CD14-positive monocyte (primary cell): ENCODE results near the gene C4orf54. TPM values are rescaled to one million over a fixed set of nuclear protein-coding genes. Genes with fewer than 3 reads are reported as not detected.

Experiments used
- DNase-seq, 3 donors: peaks; one replicate each; pipeline ENCODE4 v3.0.0-alpha.2; 2011 to 2022
- H2AFZ ChIP-seq: 2 replicates; pipeline ENCODE4 v1.6.0; 2012; ENCODE audit warnings: mild to moderate bottlenecking, low read depth, low read length, inconsistent platforms; ENCODE audit not compliant: insufficient read depth, poor library complexity, severe bottlenecking
- H3K27ac ChIP-seq, 2 donors: 1 replicate in 1 of 2; 2 replicates in 1 of 2; pipeline ENCODE4 v1.5.1; 2012 to 2013; ENCODE audit warnings: low read length in 2 of 2, control low read depth in 1 of 2, inconsistent platforms in 1 of 2, low read depth in 1 of 2, mild to moderate bottlenecking in 1 of 2
- H3K27me3 ChIP-seq, 2 donors: one replicate each; pipeline versions ENCODE4 v1.6.0 to v1.6.1; 2011 to 2013; ENCODE audit warnings: low read length in 2 of 2; ENCODE audit not compliant: control insufficient read depth in 2 of 2, insufficient read depth in 2 of 2
- H3K36me3 ChIP-seq, 2 donors: replicated peaks in 1 of 2; 1 replicate in 1 of 2; 2 replicates in 1 of 2; pipeline versions ENCODE4 v1.5.1 to v1.6.1; 2012 to 2013; ENCODE audit warnings: low read length in 2 of 2, control low read depth in 1 of 2, inconsistent platforms in 1 of 2, mild to moderate bottlenecking in 1 of 2; ENCODE audit not compliant: insufficient read depth in 2 of 2, control insufficient read depth in 1 of 2
- H3K4me1 ChIP-seq, 2 donors: 1 replicate in 1 of 2; 2 replicates in 1 of 2; pipeline versions ENCODE4 v1.5.1 to v1.6.1; 2012 to 2013; ENCODE audit warnings: low read length in 2 of 2, control low read depth in 1 of 2, inconsistent platforms in 1 of 2, mild to moderate bottlenecking in 1 of 2, moderate library complexity in 1 of 2; ENCODE audit not compliant: insufficient read depth in 2 of 2, control insufficient read depth in 1 of 2
- H3K4me2 ChIP-seq: replicated peaks from 2 replicates; pipeline ENCODE3; 2012; ENCODE audit warnings: low read length, moderate library complexity, mild to moderate bottlenecking; ENCODE audit not compliant: poor library complexity, severe bottlenecking; ENCODE audit errors: extremely low read depth
- H3K4me3 ChIP-seq, 3 experiments: fragments of 200-600 bp in 1 of 3; sonication (generic) in 1 of 3; replicated peaks in 1 of 3; 1 replicate in 2 of 3; 2 replicates in 1 of 3; pipeline ENCODE4 v1.5.1; 2011 to 2013; ENCODE audit warnings: low read length in 3 of 3, mild to moderate bottlenecking in 3 of 3, control low read depth in 2 of 3, low read depth in 2 of 3, inconsistent platforms in 1 of 3, moderate library complexity in 1 of 3
- H3K79me2 ChIP-seq: 2 replicates; pipeline ENCODE4 v1.6.0; 2012; ENCODE audit warnings: mild to moderate bottlenecking, control low read depth, inconsistent platforms, low read length, moderate library complexity; ENCODE audit not compliant: insufficient read depth
- H3K9ac ChIP-seq: 2 replicates; pipeline ENCODE4 v1.6.0; 2017; ENCODE audit warnings: low read length, mild to moderate bottlenecking; ENCODE audit not compliant: insufficient read depth, poor library complexity, severe bottlenecking
- H3K9me3 ChIP-seq, 2 donors: replicated peaks in 1 of 2; 1 replicate in 1 of 2; 2 replicates in 1 of 2; pipeline versions ENCODE4 v1.5.1 to v1.6.1; 2012 to 2013; ENCODE audit warnings: low read length in 2 of 2, control low read depth in 1 of 2; ENCODE audit not compliant: control insufficient read depth in 1 of 2, insufficient read depth in 1 of 2
- H4K20me1 ChIP-seq: 2 replicates; pipeline ENCODE4 v1.6.0; 2012; ENCODE audit warnings: mild to moderate bottlenecking, low read length, control low read depth, moderate library complexity; ENCODE audit not compliant: insufficient read depth
- H3K27ac Mint-ChIP-seq, 7 donors: one replicate each; pipeline ENCODE4 v1.8.0; 2020; ENCODE audit warnings: mild to moderate bottlenecking in 7 of 7, mixed read lengths in 7 of 7, moderate library complexity in 6 of 7, inconsistent platforms in 2 of 7
- H3K27me3 Mint-ChIP-seq, 3 donors: one replicate each; pipeline ENCODE4 v1.8.0; 2021 to 2022; ENCODE audit warnings: low read depth in 3 of 3, mild to moderate bottlenecking in 3 of 3, mixed read lengths in 3 of 3, moderate library complexity in 3 of 3, inconsistent platforms in 1 of 3
- H3K36me3 Mint-ChIP-seq, 2 donors: one replicate each; pipeline ENCODE4 v1.8.0; 2020; ENCODE audit warnings: mixed read lengths in 2 of 2, inconsistent platforms in 1 of 2, mild to moderate bottlenecking in 1 of 2
- H3K4me1 Mint-ChIP-seq: one replicate; pipeline ENCODE4 v1.8.0; 2020; ENCODE audit warnings: mild to moderate bottlenecking, mixed read lengths
- H3K4me3 Mint-ChIP-seq, 2 donors: one replicate each; pipeline ENCODE4 v1.8.0; 2020; ENCODE audit warnings: mild to moderate bottlenecking in 2 of 2, mixed read lengths in 2 of 2, moderate library complexity in 1 of 2
- H3K9me3 Mint-ChIP-seq, 7 donors: one replicate each; pipeline ENCODE4 v1.8.0; 2020 to 2022; ENCODE audit warnings: mixed read lengths in 7 of 7, mild to moderate bottlenecking in 6 of 7, moderate library complexity in 6 of 7, inconsistent platforms in 2 of 7
- CTCF ChIP-seq: fragments of 200-600 bp; IDR thresholded peaks from one replicate; pipeline ENCODE4 v1.8.0; 2022; ENCODE audit warnings: antibody characterized with exemption, mild to moderate bottlenecking
- WGBS: methylation state at CpG from one replicate; pipeline ENCODE4 v1.1.5; 2013; ENCODE audit warnings: missing lambda C conversion rate; ENCODE audit not compliant: insufficient coverage; 5-methylcytosine and 5-hydroxymethylcytosine counted together
- intact Hi-C, 2 donors: fragments of 100-400 bp; cut with micrococcal nuclease; formaldehyde crosslinking; loops; one replicate each; pipeline versions ENCODE4 v1.15.0 to v1.15.1; 2023
- polyA plus RNA-seq, 3 donors: library from polyadenylated mRNA; depleted of rRNA in 1 of 3; unstranded in 2 of 3; stranded (reverse) in 1 of 3; fragments of 300-500 nt in 2 of 3; fragments of >200 nt in 1 of 3; fragmentation: Illumina TruSeq in 2 of 3; gene quantifications; 1 replicate in 2 of 3; 2 replicates in 1 of 3; pipeline ENCODE4 v1.2.3, GENCODE V29; 2012 to 2021

C4orf54 gene
- polyA plus RNA-seq, 3 donors = not detected

GRCh38 chr4:99625369-99625768, 32.3 kb downstream of the C4orf54 start:
- Histone ChIP-seq H3K9me3 (no peaks in the 10 kb centered on the region), H3K27me3 (no peaks in the 10 kb centered on the region), H3K4me2 (no peak overlapping the region), H3K9ac (no peak overlapping the region), H4K20me1 (no peaks in the 10 kb centered on the region), H3K79me2 (no peaks in the 10 kb centered on the region), H3K4me3 (no peak overlapping the region), H3K27ac (no peak overlapping the region), H2AFZ (no peak overlapping the region), H3K36me3 (no peaks in the 10 kb centered on the region), H3K4me1 (no peaks in the 10 kb centered on the region)
- WGBS = no CpG with 5 or more reads among the region's 5 CpGs
- Mint-ChIP-seq H3K27ac (no peak overlapping the region), H3K36me3 (no peaks in the 10 kb centered on the region), H3K4me3 (no peak overlapping the region), H3K9me3 (peaks cover 0 to 3% (median 0%) of the 10 kb centered on the region in 7 donors), H3K27me3 (peaks cover 0 to 1% (median 0%) of the 10 kb centered on the region in 3 donors), H3K4me1 (no peaks in the 10 kb centered on the region)
- no peak for TF ChIP-seq CTCF
- intact Hi-C loops = no loop called here
- no peak for DNase-seq

- no peaks in the 10 kb centered on the region for H3K36me3 Mint-ChIP-seq
- TF ChIP-seq CTCF = no peak
- WGBS = 80% methylated on average over 3 of the region's 4 CpGs
- no peaks in the 10 kb centered on the region for H3K27me3 ChIP-seq
- H3K9ac ChIP-seq = no peak overlapping the region
- no peak overlapping the region for H3K4me3 ChIP-seq
- no peaks in the 10 kb centered on the region for H3K9me3 ChIP-seq
- H3K4me1 Mint-ChIP-seq = no peaks in the 10 kb centered on the region
- no peak overlapping the region for H2AFZ ChIP-seq
- no peaks in the 10 kb centered on the region for H3K79me2 ChIP-seq
- DNase-seq = no peak
- peaks cover 0 to 3% (median 0%) of the 10 kb centered on the region in 7 donors for H3K9me3 Mint-ChIP-seq
- no peaks in the 10 kb centered on the region for H4K20me1 ChIP-seq
- H3K27me3 Mint-ChIP-seq = peaks cover 0 to 1% (median 0%) of the 10 kb centered on the region in 3 donors
- no peaks in the 10 kb centered on the region for H3K4me1 ChIP-seq
- intact Hi-C loops = no loop called here
- H3K27ac ChIP-seq = no peak overlapping the region
- no peak overlapping the region for H3K4me3 Mint-ChIP-seq
- no peak overlapping the region for H3K4me2 ChIP-seq
- H3K27ac Mint-ChIP-seq = no peak overlapping the region
- no peaks in the 10 kb centered on the region for H3K36me3 ChIP-seq
Observed at GRCh38 chr4:99624141-99624719, 33.4 kb downstream of the C4orf54 start.
